Motor neuron (in vitro differentiated cells): ENCODE results near the gene COL25A1. TPM values are rescaled to one million over a fixed set of nuclear protein-coding genes. Genes with fewer than 3 reads are reported as not detected.
A peak's percentile ranks its signal among the peaks of the same experiment; 100 is the strongest.

Experiments used
- ATAC-seq, 8 experiments: fragments of 200-7000 bp; cut with Tn5 transposase; replicated peaks in 6 of 8; 2 replicates each; pipeline ENCODE4 v1.8.0; 2021; ENCODE audit warnings: mild to moderate bottlenecking in 8 of 8, moderate library complexity in 8 of 8
- H3K27ac ChIP-seq, 2 donors: fragments of 250-450 bp; sonication (Bioruptor Pico); 2 replicates each; pipeline ENCODE4 v1.9.0; 2021; ENCODE audit warnings: antibody characterized with exemption in 2 of 2, mild to moderate bottlenecking in 2 of 2, moderate library complexity in 1 of 2
- H3K4me1 ChIP-seq, 2 donors: fragments of 250-450 bp; sonication (Bioruptor Pico); replicated peaks in 1 of 2; 2 replicates each; pipeline ENCODE4 v1.6.1; 2021; ENCODE audit warnings: antibody characterized with exemption in 2 of 2, mild to moderate bottlenecking in 2 of 2, moderate library complexity in 1 of 2
- H3K4me3 ChIP-seq, 5 donors: fragments of 250-450 bp; sonication (Bioruptor Pico); 2 replicates each; pipeline ENCODE4 v1.9.0; 2021; ENCODE audit warnings: antibody characterized with exemption in 5 of 5, mild to moderate bottlenecking in 5 of 5, moderate library complexity in 4 of 5
- WGBS, 10 experiments: fragments of 450-650 bp; shearing (Covaris generic); methylation state at CpG; one replicate each; pipeline ENCODE4 v1.0.0; 2022; 5-methylcytosine and 5-hydroxymethylcytosine counted together
- in situ Hi-C, 9 experiments: fragments of 400-800 bp; cut with MboI; loops; one replicate each; pipeline ENCODE4 v1.15.0; 2021; ENCODE audit warnings: low sequenced_read_pairs in 9 of 9, low pct_unique_long_range_greater_than_20kb in 2 of 9; ENCODE audit not compliant: unreplicated experiment in 9 of 9
- total RNA-seq, 8 experiments: library from RNA; unstranded; fragments of 300-600 nt; gene quantifications; 2 replicates each; pipeline versions ENCODE4 v1.2.3 to v1.2.4, GENCODE V29; 2022

The COL25A1 gene
- total RNA-seq, 8 experiments from 2014 or later, result 1.3 to 15.1 (median 2.7) TPM

DNA sequence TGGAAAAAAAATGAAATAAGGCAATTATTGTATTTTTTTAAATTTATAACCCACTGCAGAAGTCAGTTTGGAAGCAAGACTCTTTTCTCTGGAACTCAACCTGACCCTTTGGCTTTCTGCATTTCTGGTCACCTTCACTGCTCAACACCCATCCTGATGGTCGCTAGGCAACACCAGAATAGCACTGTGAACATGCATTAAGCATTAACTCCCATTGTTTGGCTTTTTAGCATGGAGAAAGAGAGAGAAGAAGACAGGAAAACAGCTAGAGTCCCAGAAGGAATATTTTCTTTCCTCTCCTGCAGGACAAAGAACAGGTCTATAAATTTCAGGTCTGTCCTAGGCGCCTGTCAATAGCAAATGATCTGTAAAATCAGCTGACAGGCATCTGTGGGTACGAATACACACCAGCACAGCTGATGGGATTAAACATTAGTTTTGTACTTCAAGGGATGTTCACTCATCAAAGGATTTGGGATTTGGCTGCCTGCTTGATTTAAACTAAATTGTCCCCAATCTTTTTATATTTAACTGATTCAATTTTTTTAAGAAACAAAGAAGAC, 402.4 kb downstream of the COL25A1 start:
- in situ Hi-C loops, result no loop called here
- H3K4me3 ChIP-seq, result no peak overlapping the region
- ATAC-seq, result peak in 5 of 8 experiments; percentile 75 to 92 (median 88)
- no peak overlapping the region for H3K27ac ChIP-seq
- H3K4me1 ChIP-seq, result peaks cover 9 to 22% of the 10 kb centered on the region in 2 donors
- WGBS, 10 experiments, result 0 to 100% (median 11%) methylated on average over 1 to 3 of the region's 3 CpGs; no CpG with 5 or more reads in 1 of the 10 experiments

DNA sequence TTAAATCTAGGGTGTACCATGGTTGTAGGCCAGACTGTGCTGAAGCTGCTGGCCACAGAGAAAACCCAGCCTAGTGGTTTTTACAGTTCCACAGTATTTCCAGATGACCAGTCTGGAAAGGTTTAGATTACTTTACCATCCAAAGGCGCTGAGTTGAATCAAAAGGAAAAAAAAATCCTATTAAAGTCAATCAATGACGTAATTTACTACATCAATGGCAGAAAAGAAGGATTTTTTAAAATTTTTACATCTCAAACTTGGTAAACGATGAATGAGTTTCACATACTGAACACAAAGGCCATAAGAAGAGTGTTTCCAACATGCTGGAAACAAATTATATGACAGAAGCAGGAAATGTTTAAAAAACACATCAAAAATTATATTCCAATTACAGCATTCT, 409.0 kb downstream of the COL25A1 start:
- Histone ChIP-seq H3K4me1 (peaks cover 11 to 14% of the 10 kb centered on the region in 2 donors), H3K27ac (no peak overlapping the region), H3K4me3 (no peak overlapping the region)
- WGBS, 10 experiments, result 80 to 100% (median 100%) methylated on average over 2 to 3 of the region's 3 CpGs; no CpG with 5 or more reads in 1 of the 10 experiments
- in situ Hi-C loops, result no loop called here
- no peak for ATAC-seq

DNA sequence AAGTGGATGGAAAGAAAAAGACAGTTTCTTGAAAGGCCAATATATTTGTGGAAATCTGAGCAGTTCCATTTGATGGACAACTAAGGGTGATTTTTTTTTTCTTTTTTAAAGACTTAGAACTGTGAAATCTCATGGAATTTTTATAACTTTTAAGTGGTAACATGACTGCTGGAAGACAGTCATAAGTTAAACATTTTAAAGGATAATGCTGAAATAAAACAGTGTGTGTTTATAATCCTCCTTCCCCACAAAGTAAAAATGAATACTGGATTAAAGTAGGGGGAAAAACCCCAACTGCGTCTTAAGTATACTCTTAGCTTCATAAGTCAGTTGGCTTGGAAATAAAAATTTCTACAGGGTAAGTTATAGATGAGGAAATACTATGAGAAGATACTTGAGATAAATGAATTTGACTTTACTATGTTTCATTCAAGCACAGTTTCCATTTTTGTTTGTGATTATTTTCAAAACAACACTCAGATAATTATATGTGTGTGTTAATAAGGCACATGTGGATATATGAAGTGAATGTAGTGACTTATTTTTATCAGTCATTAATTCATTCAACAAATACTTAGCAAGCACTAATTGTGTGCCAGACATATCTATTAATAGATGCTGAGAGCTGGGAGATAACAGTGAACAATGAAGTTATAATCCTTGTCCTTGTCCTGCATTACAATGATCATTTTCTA, 410.4 kb downstream of the COL25A1 start:
- Histone ChIP-seq H3K27ac (no peak overlapping the region), H3K4me1 (peaks cover 11 to 14% of the 10 kb centered on the region in 2 donors), H3K4me3 (no peak overlapping the region)
- in situ Hi-C loops, result no loop called here
- ATAC-seq, result no peak
- 75 to 100% (median 100%) methylated on average over 1 of the region's 1 CpG; no CpG with 5 or more reads in 3 of the 10 experiments for WGBS, 10 experiments

DNA sequence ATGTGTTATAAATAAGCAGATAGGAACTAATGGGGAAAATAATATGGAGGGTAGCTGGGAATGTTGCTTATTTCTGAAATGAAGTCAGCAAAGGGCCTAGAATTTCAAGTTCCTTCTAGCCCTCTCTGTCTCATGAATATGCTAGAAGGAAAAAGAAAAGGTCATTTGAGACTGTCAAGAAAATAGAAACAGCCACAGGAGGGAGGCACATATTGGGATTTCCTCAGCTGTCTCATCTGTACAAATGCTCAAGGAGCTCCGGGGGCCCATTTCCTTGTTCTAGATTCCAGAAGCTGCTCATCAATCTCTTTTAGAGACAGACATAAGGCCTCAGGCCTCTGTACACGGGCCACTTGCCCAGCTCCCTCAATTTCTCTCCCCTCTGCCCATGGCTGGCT, 412.0 kb downstream of the COL25A1 start:
- peak in 5 of 8 experiments; percentile 14 to 77 (median 49) for ATAC-seq
- in situ Hi-C loops, result no loop called here
- Histone ChIP-seq H3K4me1 (peaks cover 11 to 14% of the 10 kb centered on the region in 2 donors), H3K4me3 (no peak overlapping the region), H3K27ac (peak overlapping the region in 1 of 2 donors; percentile 28)
- WGBS, 10 experiments, result 0 to 33% (median 0%) methylated on average over 1 to 2 of the region's 2 CpGs; no CpG with 5 or more reads in 5 of the 10 experiments

DNA sequence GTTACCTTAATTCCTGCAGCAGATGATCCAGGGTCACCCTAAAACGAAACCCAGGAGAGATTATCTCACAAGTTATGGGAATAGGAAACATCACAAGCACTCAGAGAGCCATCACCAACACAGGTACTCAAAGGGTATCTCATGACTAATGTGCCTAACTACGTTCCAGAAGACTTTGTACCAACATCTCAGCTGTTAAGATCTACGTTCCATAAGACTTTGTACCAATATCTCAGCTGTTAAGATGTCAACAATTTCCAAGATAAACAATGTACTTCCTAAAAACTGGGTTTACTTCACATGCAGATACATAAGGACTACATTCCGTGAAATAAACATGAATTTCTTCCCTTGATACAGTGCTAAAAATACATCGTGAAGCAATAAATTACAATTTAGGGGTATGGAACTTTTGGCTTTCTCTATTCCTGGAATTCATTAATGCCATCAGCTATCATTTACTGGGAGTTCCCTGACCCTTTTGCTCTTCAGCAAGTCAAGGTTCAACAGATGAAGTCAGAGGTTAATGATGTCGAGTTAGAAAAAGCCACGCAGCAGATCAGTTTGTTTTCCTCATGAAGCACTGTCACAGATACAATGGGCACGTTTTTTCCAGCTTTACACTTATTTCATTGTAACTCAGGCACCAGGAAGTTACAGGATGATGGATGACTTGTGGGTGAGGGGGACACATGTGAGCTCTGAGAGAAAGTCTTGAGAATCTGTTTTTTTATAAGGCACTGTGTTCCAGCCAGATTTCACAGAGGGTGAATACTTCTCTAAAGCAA, 412.6 kb downstream of the COL25A1 start:
- H3K4me3 ChIP-seq, result no peak overlapping the region
- peak in 5 of 8 experiments; percentile 56 to 96 (median 79) for ATAC-seq
- H3K4me1 ChIP-seq, result peaks cover 11 to 14% of the 10 kb centered on the region in 2 donors
- in situ Hi-C loops, result no loop called here
- H3K27ac ChIP-seq, result peak overlapping the region in 1 of 2 donors; percentile 28
- WGBS, 10 experiments, result 19 to 73% (median 37%) methylated on average over 2 to 8 of the region's 8 CpGs

DNA sequence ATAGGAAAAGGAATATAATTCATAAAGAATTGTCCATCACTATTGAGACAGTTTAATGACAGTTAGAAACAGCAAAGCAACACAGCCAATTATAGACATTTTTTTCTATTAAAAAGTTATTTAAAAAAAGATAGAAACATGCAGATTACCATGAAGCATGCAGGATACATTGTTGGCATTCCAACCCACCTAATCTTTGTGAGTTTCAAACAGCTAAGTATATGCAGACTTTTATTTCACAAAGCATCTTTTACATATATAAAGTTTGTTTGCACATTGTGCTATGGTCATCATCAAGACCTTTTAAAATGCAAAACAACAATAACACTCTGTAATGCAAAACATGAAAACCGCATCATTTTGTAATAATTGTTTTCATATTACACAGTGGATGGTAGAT, 413.7 kb downstream of the COL25A1 start:
- H3K4me3 ChIP-seq, result no peak overlapping the region
- in situ Hi-C loops, result no loop called here
- H3K4me1 ChIP-seq, result peaks cover 11 to 14% of the 10 kb centered on the region in 2 donors
- peak in 1 of 8 experiments; percentile 56 for ATAC-seq
- H3K27ac ChIP-seq, result no peak overlapping the region
- WGBS, 10 experiments, result 0 to 94% (median 59%) methylated on average over 1 of the region's 1 CpG; no CpG with 5 or more reads in 2 of the 10 experiments

DNA sequence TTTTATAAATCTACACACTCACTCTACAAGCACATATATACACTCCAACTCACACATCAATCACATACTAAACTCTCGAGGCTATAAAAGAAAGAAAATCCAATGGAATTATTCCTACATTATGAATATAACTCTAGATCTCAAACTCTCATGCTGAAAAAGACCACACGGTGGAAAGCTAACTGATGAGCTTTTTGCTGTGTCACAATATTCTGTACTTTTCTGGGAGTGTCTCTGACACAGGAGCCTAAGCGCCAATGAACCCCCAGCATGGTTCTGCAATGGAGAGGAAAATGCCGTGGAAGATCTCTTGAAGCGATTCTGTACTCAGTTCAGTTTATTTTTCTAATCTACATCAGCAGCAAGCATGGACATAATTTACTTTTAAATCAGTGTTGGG, 415.4 kb downstream of the COL25A1 start:
- in situ Hi-C loops, result no loop called here
- H3K4me3 ChIP-seq, result no peak overlapping the region
- H3K4me1 ChIP-seq, result peaks cover 11 to 14% of the 10 kb centered on the region in 2 donors
- H3K27ac ChIP-seq, result no peak overlapping the region
- no peak for ATAC-seq
- 0 to 100% (median 82%) methylated on average over 1 to 4 of the region's 5 CpGs; no CpG with 5 or more reads in 1 of the 10 experiments for WGBS, 10 experiments

DNA sequence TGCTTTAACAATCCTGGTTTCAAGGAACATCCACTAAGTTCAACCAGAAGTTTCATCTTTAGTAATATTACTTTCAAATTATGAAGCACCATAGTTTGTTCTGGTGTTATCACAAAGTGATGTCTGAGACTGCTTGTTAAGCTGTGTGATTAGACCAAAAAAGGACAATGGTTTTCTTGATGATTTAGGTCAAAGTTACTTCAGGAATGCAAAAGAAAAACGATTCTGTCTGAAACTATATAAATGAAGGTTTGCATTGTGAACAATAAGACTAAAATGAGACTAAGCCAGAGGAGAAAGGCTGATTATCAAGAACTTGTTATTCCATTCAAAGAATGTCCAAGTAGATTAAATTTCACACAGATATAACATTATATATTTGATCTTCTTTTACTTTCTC, 417.2 kb downstream of the COL25A1 start:
- ATAC-seq, result no peak
- in situ Hi-C loops, result no loop called here
- no peak overlapping the region for H3K4me3 ChIP-seq
- no peak overlapping the region for H3K27ac ChIP-seq
- peaks cover 6 to 7% of the 10 kb centered on the region in 2 donors for H3K4me1 ChIP-seq
- 0 to 63% (median 29%) methylated on average over 1 of the region's 1 CpG for WGBS, 10 experiments

DNA sequence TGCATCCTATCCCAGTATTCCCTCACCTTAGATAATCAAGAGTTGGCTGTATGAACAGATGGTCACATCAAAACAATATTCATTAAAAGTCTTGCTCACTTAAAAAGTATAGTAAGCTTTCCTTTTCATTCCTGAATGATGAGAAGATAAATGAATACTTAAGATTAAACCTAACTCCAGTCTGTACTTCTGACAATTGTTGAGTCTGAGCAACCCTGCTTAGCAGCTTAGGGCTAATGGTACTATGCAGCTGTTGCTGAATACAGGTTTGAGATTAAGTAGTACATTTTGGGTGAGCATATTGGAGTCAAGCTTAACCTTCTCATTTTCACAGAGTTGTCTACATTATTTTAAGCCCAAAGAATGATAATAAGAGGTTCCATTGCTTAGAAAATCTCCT, 417.9 kb downstream of the COL25A1 start:
- no peak for ATAC-seq
- peaks cover under 1 to 1% of the 10 kb centered on the region in 2 donors for H3K4me1 ChIP-seq
- H3K4me3 ChIP-seq, result no peak overlapping the region
- H3K27ac ChIP-seq, result no peak overlapping the region
- in situ Hi-C loops, result no loop called here

DNA sequence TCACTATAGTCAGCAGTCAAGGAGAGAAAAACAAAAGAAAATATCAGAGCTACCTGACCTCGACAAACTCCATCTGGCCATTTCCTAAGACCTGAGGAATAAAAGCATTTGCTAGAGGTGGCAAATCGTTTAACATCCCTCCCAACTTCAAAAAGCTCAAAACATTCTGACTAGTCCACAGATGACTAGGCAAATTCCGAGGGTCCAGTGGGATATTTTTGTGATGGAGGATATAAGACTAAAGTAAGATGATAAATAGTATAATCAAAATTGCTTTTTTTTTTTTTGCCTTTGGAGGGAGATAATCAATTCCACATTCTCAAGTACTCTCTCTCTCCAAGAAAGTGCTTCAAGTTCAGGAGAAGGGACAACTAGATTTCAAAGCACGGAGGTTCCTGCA, 420.5 kb downstream of the COL25A1 start:
- in situ Hi-C loops, result no loop called here
- no peak overlapping the region for H3K4me3 ChIP-seq
- H3K4me1 ChIP-seq, result no peaks in the 10 kb centered on the region
- H3K27ac ChIP-seq, result no peak overlapping the region
- 40 to 100% (median 84%) methylated on average over 1 to 4 of the region's 4 CpGs for WGBS, 10 experiments
- no peak for ATAC-seq

DNA sequence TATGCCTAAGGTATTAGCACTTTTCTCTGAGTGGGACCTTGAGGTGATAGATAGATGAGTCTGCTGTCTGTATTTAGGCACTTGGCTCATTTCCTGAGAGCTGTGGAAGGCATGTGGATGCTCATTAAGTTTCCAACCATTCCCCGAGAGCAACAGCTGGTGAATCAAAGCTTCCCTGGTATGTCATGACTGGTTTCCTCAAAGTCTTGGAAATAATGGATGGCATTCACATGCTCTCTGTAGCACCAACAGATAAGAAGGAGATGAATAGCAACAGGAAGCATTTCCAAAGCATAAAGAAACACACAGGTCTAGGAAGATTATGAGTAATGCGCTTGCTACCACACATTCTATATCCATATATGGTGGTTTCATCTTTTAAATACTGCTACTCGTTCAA, 421.3 kb downstream of the COL25A1 start:
- no peak overlapping the region for H3K4me3 ChIP-seq
- in situ Hi-C loops, result no loop called here
- WGBS, 10 experiments, result 14 to 73% (median 65%) methylated on average over 2 to 3 of the region's 3 CpGs; no CpG with 5 or more reads in 1 of the 10 experiments
- no peaks in the 10 kb centered on the region for H3K4me1 ChIP-seq
- peak in 4 of 8 experiments; percentile 9 to 71 (median 21) for ATAC-seq
- H3K27ac ChIP-seq, result no peak overlapping the region

DNA sequence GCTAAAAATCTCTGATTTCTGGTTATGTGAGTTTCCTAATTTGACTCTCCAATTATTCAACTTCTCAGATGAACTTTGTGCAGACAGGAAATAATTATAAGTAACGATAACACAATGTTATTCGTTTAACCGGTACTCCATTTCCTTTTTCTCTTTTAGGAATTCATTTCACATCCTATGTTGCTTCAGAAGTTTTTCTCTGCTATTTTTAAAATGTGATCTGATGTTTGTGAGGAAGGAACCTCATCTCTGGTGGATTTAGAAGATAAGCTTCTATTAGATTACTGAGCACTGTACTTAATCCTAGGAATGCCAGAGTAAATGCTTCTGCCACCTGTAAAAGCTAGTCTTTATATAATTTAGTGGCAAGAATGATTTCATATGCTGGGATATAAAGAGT, 423.7 kb downstream of the COL25A1 start:
- in situ Hi-C loops, result no loop called here
- Histone ChIP-seq H3K27ac (no peak overlapping the region), H3K4me3 (no peak overlapping the region), H3K4me1 (no peaks in the 10 kb centered on the region)
- ATAC-seq, result no peak
- WGBS, 10 experiments, result 50 to 100% (median 72%) methylated on average over 1 to 3 of the region's 3 CpGs

DNA sequence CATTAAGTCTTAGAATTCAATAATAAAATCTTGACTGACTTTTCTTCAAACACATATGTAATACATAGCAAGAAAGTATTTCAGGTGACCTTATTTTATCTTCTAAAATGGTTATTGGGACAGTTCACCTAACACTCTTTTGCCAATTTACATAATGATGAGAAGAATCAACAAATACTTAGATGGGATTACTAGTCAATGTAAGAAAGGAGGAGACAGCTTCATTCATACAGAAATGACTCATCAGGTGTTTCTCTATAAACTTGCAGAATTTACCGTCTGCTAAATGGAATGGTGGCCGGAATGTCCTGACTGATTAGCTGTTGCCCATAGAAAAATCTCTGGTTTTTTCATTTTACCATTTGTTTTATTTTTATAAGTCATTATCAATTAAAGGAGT, 424.6 kb downstream of the COL25A1 start:
- in situ Hi-C loops, result no loop called here
- no peak for ATAC-seq
- WGBS, 10 experiments, result 28 to 100% (median 87%) methylated on average over 1 to 2 of the region's 2 CpGs; no CpG with 5 or more reads in 1 of the 10 experiments
- H3K4me3 ChIP-seq, result no peak overlapping the region
- H3K27ac ChIP-seq, result no peak overlapping the region
- H3K4me1 ChIP-seq, result no peaks in the 10 kb centered on the region
